K562 (cell line): ENCODE measurements around the gene PCK2. TPM values are rescaled to one million over a fixed set of nuclear protein-coding genes. Genes with fewer than 3 reads are reported as not detected.

ENCODE experiments used
- ATAC-seq: fragments of 200-7000 bp; cut with Tn5 transposase; 3 replicates; pipeline ENCODE4 v1.9.1; 2020; ENCODE audit warnings: moderate library complexity
- BruUV-seq: library from RNA; stranded (reverse); fragments of 400-500 nt; replicated peaks from 2 replicates; lab custom pipeline; 2021; lab: Mats Ljungman, UMichigan
- CTCF ChIA-PET: fragments of 300-600 bp; formaldehyde crosslinking; extraction: SDS; loops from one replicate; lab custom pipeline; 2021; ENCODE audit warnings: low intra/inter-chr PET ratio; lab: Yijun Ruan, JAX
- POLR2A ChIA-PET: fragments of 300-600, 350-650 bp; sonication (Branson Sonifier 250); formaldehyde crosslinking; extraction: SDS; loops from one replicate; lab custom pipeline; 2021; ENCODE audit warnings: antibody characterized with exemption, inconsistent platforms; lab: Yijun Ruan, JAX
- DNase-seq, 4 experiments: peaks; one replicate each; pipeline versions ENCODE4 v3.0.0 to v3.0.0-alpha.2; 2011 to 2018; ENCODE audit warnings: low spot score in 3 of 4, mixed read lengths in 3 of 4; ENCODE audit errors: extremely low read depth in 1 of 4
- FAIRE-seq: peaks from 2 replicates; lab custom pipeline; 2011; peaks lifted over from hg19 to GRCh38; lab: Jason Lieb, UNC
- H2AFZ ChIP-seq: 2 replicates; pipeline ENCODE4 v1.6.0; 2011; ENCODE audit warnings: low read depth, low read length, control low read depth, inconsistent platforms
- H3K27ac ChIP-seq: fragments of 200-600 bp; 3 replicates; pipeline ENCODE4 v1.8.0; 2011; ENCODE audit warnings: low read depth, mild to moderate bottlenecking, control low read depth, inconsistent platforms, low read length, moderate library complexity, mixed read lengths; ENCODE audit errors: extremely low read depth
- H3K27me3 ChIP-seq, 2 experiments: fragments of 300-600 bp in 1 of 2; 2 replicates in 1 of 2; 3 replicates in 1 of 2; pipeline versions ENCODE4 v1.6.0 to v1.8.0; 2011; ENCODE audit warnings: inconsistent platforms in 2 of 2, low read length in 2 of 2, mild to moderate bottlenecking in 1 of 2, mixed read lengths in 1 of 2, moderate library complexity in 1 of 2; ENCODE audit not compliant: control insufficient read depth in 2 of 2, insufficient read depth in 2 of 2
- H3K36me3 ChIP-seq: fragments of 300-600 bp; 3 replicates; pipeline ENCODE4 v1.8.0; 2011; ENCODE audit warnings: mild to moderate bottlenecking, low read length, inconsistent platforms; ENCODE audit not compliant: control insufficient read depth, insufficient read depth
- H3K4me1 ChIP-seq, 2 experiments: fragments of 200-600 bp in 1 of 2; replicated peaks in 1 of 2; 2 replicates in 1 of 2; 3 replicates in 1 of 2; pipeline versions ENCODE4 v1.5.1 to v1.8.0; 2011; ENCODE audit warnings: inconsistent platforms in 2 of 2, low read length in 2 of 2, mild to moderate bottlenecking in 1 of 2, mixed read lengths in 1 of 2, moderate library complexity in 1 of 2; ENCODE audit not compliant: control insufficient read depth in 2 of 2, insufficient read depth in 2 of 2
- H3K4me2 ChIP-seq: 2 replicates; pipeline ENCODE4 v1.6.1; 2011; ENCODE audit warnings: low read length, control low read depth, inconsistent platforms, mixed read lengths; ENCODE audit not compliant: insufficient read depth
- H3K4me3 ChIP-seq: fragments of 200-600 bp; sonication (generic), shearing (Covaris generic); 2 replicates; pipeline ENCODE4 v1.5.1; 2016; ENCODE audit warnings: control low read depth, inconsistent platforms
- H3K79me2 ChIP-seq: fragments of 200-600 bp; 3 replicates; pipeline ENCODE4 v1.8.0; 2011; ENCODE audit warnings: low read length, inconsistent platforms; ENCODE audit not compliant: control insufficient read depth, insufficient read depth
- H3K9ac ChIP-seq, 2 experiments: 2 replicates each; pipeline versions ENCODE4 v1.6.0 to v1.6.1; 2011; ENCODE audit warnings: low read depth in 2 of 2, low read length in 2 of 2, control low read depth in 1 of 2, inconsistent platforms in 1 of 2, mild to moderate bottlenecking in 1 of 2, mixed read lengths in 1 of 2; ENCODE audit not compliant: insufficient read depth in 1 of 2
- H3K9me1 ChIP-seq: one replicate; pipeline ENCODE4 v1.6.0; 2011; ENCODE audit warnings: inconsistent platforms, mild to moderate bottlenecking, low read length, moderate library complexity; ENCODE audit not compliant: control insufficient read depth, insufficient read depth
- H3K9me3 ChIP-seq: replicated peaks from 2 replicates; pipeline ENCODE4 v1.5.1; 2011; ENCODE audit warnings: low read depth, low read length, inconsistent platforms; ENCODE audit not compliant: control insufficient read depth, insufficient read depth
- H4K20me1 ChIP-seq: replicated peaks from 2 replicates; pipeline ENCODE4 v1.6.1; 2011; ENCODE audit warnings: low read length, inconsistent platforms, mixed read lengths; ENCODE audit not compliant: control insufficient read depth, insufficient read depth
- ATF1 ChIP-seq, 2 experiments: fragments of 450-650 bp in 1 of 2; IDR thresholded peaks; 2 replicates each; pipeline ENCODE4 v1.6.1; 2016; ENCODE audit warnings: missing compliant biosample characterization in 1 of 2, missing genetic modification characterization in 1 of 2
- BCL6 ChIP-seq: fragments of 250-450 bp; sonication (Bioruptor Pico); IDR thresholded peaks from 2 replicates; pipeline ENCODE4 v1.4.0; 2020
- CBFA2T3 ChIP-seq: fragments of 450-650 bp; IDR thresholded peaks from 2 replicates; pipeline ENCODE4 v1.6.1; 2017
- CC2D1A ChIP-seq: fragments of 450-650 bp; IDR thresholded peaks from 2 replicates; pipeline ENCODE4 v1.6.1; 2017; ENCODE audit warnings: mild to moderate bottlenecking
- CEBPG ChIP-seq, 3 experiments: fragments of 200-800 bp in 1 of 3; sonication (Bioruptor generic) in 1 of 3; sonication (generic) in 1 of 3; formaldehyde crosslinking in 1 of 3; IDR thresholded peaks in 2 of 3; conservative IDR thresholded peaks in 1 of 3; 2 replicates each; pipeline versions ENCODE4 v1.6.1 to v1.8.0; 2016 to 2022; ENCODE audit warnings: missing compliant biosample characterization in 2 of 3, missing genetic modification characterization in 2 of 3, mild to moderate bottlenecking in 1 of 3, missing genetic modification reagents in 1 of 3
- LARP7 ChIP-seq: fragments of 450-650 bp; IDR thresholded peaks from 2 replicates; pipeline ENCODE4 v1.6.1; 2016
- MXD1 ChIP-seq: fragments of 250-450 bp; sonication (Bioruptor Pico); IDR thresholded peaks from 2 replicates; pipeline ENCODE4 v1.8.0; 2021; ENCODE audit warnings: borderline replicate concordance, mild to moderate bottlenecking, moderate library complexity; ENCODE audit not compliant: poor library complexity, severe bottlenecking
- NR2C1 ChIP-seq, 2 experiments: fragments of 450-650 bp; IDR thresholded peaks; 2 replicates each; pipeline ENCODE4 v1.6.1; 2017; ENCODE audit warnings: mild to moderate bottlenecking in 2 of 2, antibody characterized with exemption in 1 of 2, inconsistent platforms in 1 of 2, missing compliant biosample characterization in 1 of 2, missing genetic modification characterization in 1 of 2
- PYGO2 ChIP-seq: fragments of 450-650 bp; IDR thresholded peaks from 2 replicates; pipeline ENCODE4 v1.6.1; 2016; ENCODE audit warnings: mild to moderate bottlenecking, missing genetic modification characterization, moderate library complexity, missing compliant biosample characterization
- RBM17 ChIP-seq: fragments of 200-400 bp; formaldehyde crosslinking; IDR thresholded peaks from 2 replicates; pipeline ENCODE4 v1.6.1; 2017; ENCODE audit warnings: low read depth, mild to moderate bottlenecking, low read length, borderline replicate concordance
- TGIF2 ChIP-seq: sonication (generic); formaldehyde crosslinking; IDR thresholded peaks from 2 replicates; pipeline ENCODE4 v1.8.1; 2022; ENCODE audit warnings: mild to moderate bottlenecking, missing genetic modification reagents, moderate library complexity
- TOE1 ChIP-seq, 2 experiments: fragments of 450-650 bp in 1 of 2; sonication (generic) in 1 of 2; formaldehyde crosslinking in 1 of 2; IDR thresholded peaks; 2 replicates each; pipeline versions ENCODE4 v1.7.1 to v1.8.0; 2016 to 2022; ENCODE audit warnings: borderline replicate concordance in 2 of 2, mild to moderate bottlenecking in 2 of 2, antibody characterized with exemption in 1 of 2, inconsistent platforms in 1 of 2, low read depth in 1 of 2, missing genetic modification reagents in 1 of 2, moderate library complexity in 1 of 2
- ZNF41 ChIP-seq: fragments of 250-450 bp; sonication (Bioruptor Pico); conservative IDR thresholded peaks from 2 replicates; pipeline ENCODE4 v1.4.0; 2020; ENCODE audit warnings: mild to moderate bottlenecking
- ZNF589 ChIP-seq: fragments of 200-800 bp; sonication (Bioruptor generic); IDR thresholded peaks from 2 replicates; pipeline ENCODE4 v1.6.1; 2016; ENCODE audit warnings: low read depth, missing genetic modification characterization, missing compliant biosample characterization
- ZNF76 ChIP-seq: fragments of 250-450 bp; sonication (Bioruptor Pico); IDR thresholded peaks from 2 replicates; pipeline ENCODE4 v1.4.0; 2020; ENCODE audit warnings: mild to moderate bottlenecking, moderate library complexity, borderline replicate concordance
- ZSCAN29 ChIP-seq: fragments of 450-650 bp; IDR thresholded peaks from 2 replicates; pipeline ENCODE4 v1.6.1; 2017
- WGBS: fragments of 100-300 bp; shearing (Covaris generic); methylation state at CpG from one replicate; pipeline ENCODE4 v1.1.6; 2016; ENCODE audit warnings: low coverage, mixed read lengths; ENCODE audit not compliant: insufficient coverage; ENCODE audit errors: missing lambda C conversion rate; 5-methylcytosine and 5-hydroxymethylcytosine counted together
- in situ Hi-C: fragments of 300-500 bp; cut with MboI; formaldehyde crosslinking; loops from 4 replicates; pipeline ENCODE4 v1.15.0; 2018; ENCODE audit warnings: inconsistent platforms, mixed read lengths
- intact Hi-C: fragments of 100-400 bp; cut with micrococcal nuclease; formaldehyde crosslinking; loops from 2 replicates; pipeline ENCODE4 v1.14.2; 2022
- polyA plus RNA-seq, 8 experiments: library from polyadenylated mRNA; depleted of rRNA in 4 of 8; stranded (reverse) in 5 of 8; unstranded in 3 of 8; fragments of >200 nt; fragmentation: Nextera tagmentation in 2 of 8; fragmentation: Illumina TruSeq in 1 of 8; extraction: Ambion mirVana in 2 of 8; extraction: Trizol in 1 of 8; gene quantifications; 2 replicates each; pipeline versions ENCODE4 v1.2.1 to v1.2.3, GENCODE V29; 2011 to 2014; ENCODE audit warnings: inconsistent platforms in 1 of 8, missing spikeins in 1 of 8
- total RNA-seq, 7 experiments: library from RNA; depleted of rRNA in 6 of 7; stranded (reverse); fragments of >200 nt in 6 of 7; fragmentation: Illumina TruSeq in 2 of 7; extraction: Trizol in 2 of 7; gene quantifications; 2 replicates each; pipeline versions ENCODE4 v1.2.1 to v1.2.3, GENCODE V29; 2011 to 2021; ENCODE audit warnings: low replicate concordance in 1 of 7

The PCK2 gene
- total and polyA plus RNA-seq, 9 of the 15 experiments (the other 6 are each of a cell fraction or from before 2014, with no cell fraction given) = 3.3 to 60.9 (median 30.4) TPM

- POLR2A ChIA-PET = interaction anchor here (0.6 to 3.6 kb wide), 2 partner anchors 52 to 190 kb away, joined by 4 to 12 read pairs; no protein-coding TSS in a partner anchor
- Histone ChIP-seq H3K4me2 (no peak overlapping the region), H3K4me3 (no peak overlapping the region), H3K9me1 (no peaks in the 10 kb centered on the region), H3K9me3 (no peaks in the 10 kb centered on the region), H3K36me3 (no peaks in the 10 kb centered on the region), H3K27me3 (peaks cover 0 to 25% of the 10 kb centered on the region in 2 experiments; a peak in 2 of 5 replicates), H3K27ac (no peak overlapping the region), H4K20me1 (peaks cover 4% of the 10 kb centered on the region), H3K79me2 (no peaks in the 10 kb centered on the region), H3K4me1 (peaks cover 9 to 26% of the 10 kb centered on the region in 2 experiments; a peak in 3 of 5 replicates), H2AFZ (no peak overlapping the region), H3K9ac (no peak overlapping the region; a peak in 1 of 4 replicates)
- no TSS peak for BruUV-seq
- intact Hi-C loops = no loop called here
- in situ Hi-C loops = loop anchor here (5.0 to 10.0 kb wide), 2 partner anchors 36 to 379 kb away; partner anchors contain the start of gene PCK2
- DNase-seq (no peak), FAIRE-seq (no peak), ATAC-seq (no peak)
- CTCF ChIA-PET = no interaction called here
- TF ChIP-seq ZNF41 (CRISPR knock-in tag) (no peak), ATF1 (CRISPR knock-in tag; IDR thresholded peaks at IDR 0.05) (no peak), ATF1 (tag; IDR thresholded peaks at IDR 0.05) (no peak), BCL6 (CRISPR knock-in tag) (no peak), ZNF589 (CRISPR knock-in tag) (no peak), TOE1 (IDR thresholded peaks at IDR 0.05; ENCODE audit: borderline replicate concordance) (no peak), TOE1 (CRISPR knock-in tag; IDR thresholded peaks at IDR 0.05; ENCODE audit: borderline replicate concordance, low read depth) (no peak), ZSCAN29 (no peak), CC2D1A (no peak), ZNF76 (CRISPR knock-in tag) (no peak), PYGO2 (no peak), NR2C1 (IDR thresholded peaks at IDR 0.05) (no peak), NR2C1 (tag; IDR thresholded peaks at IDR 0.05) (no peak), MXD1 (CRISPR knock-in tag) (no peak), TGIF2 (no peak), RBM17 (no peak), LARP7 (no peak), CEBPG (CRISPR knock-in tag; IDR thresholded peaks at IDR 0.05) (no peak), CEBPG (tag; conservative IDR thresholded peaks at IDR 0.05 in 1 of 2, IDR thresholded peaks at IDR 0.05 in 1 of 2) (no peak), CBFA2T3 (no peak)
- WGBS = 3% methylated on average over 5 of the region's 10 CpGs
Observed at GRCh38 chr14:24055971-24056799, 37.9 kb upstream of the PCK2 start.
